ENCODE measurements around the gene FAM229B. TPM values are rescaled to one million over a fixed set of nuclear protein-coding genes. Genes with fewer than 3 reads are reported as not detected.
"Not testable (repeated sequence)": the region's sequence is repeated elsewhere in the genome, so short reads cannot be mapped to it uniquely, and the experiment has no call there.

Gene FAM229B
- polyA plus RNA-seq, 5 donors, result 31.8 to 38.9 (median 38.0) TPM

GRCh38 chr6:112058243-112059032 lies 29.0 kb upstream of the FAM229B start:
- DNase-seq, result no peak

GRCh38 chr6:112061605-112062004 lies 25.8 kb upstream of the FAM229B start:
- no peak for DNase-seq

GRCh38 chr6:112062966-112063365 lies 24.4 kb upstream of the FAM229B start:
- DNase-seq, result no peak

GRCh38 chr6:112065426-112065986 lies 21.9 kb upstream of the FAM229B start:
- no peak for DNase-seq

DNA sequence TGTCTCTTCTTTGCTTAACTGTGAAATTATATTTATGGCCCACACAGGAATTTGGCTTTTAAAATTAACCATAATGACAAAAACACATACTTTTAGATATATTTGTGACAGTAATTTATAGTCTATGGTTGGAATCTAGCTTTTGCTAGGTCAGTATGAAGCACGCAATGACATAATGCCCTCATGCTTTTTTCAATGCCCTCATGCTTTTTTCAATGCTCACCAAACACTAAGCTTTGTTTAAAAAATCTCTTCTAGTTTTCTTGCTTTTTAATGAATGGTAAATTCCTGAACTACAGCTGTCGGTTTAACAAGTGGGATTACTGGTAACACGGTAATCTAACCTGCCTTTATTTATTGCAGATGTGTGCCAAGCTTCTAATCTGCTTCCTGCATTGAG lies 20.8 kb upstream of the FAM229B start:
- no peak for DNase-seq

GRCh38 chr6:112081569-112081968 lies 5.8 kb upstream of the FAM229B start:
- DNase-seq, result no peak

GRCh38 chr6:112085286-112086065 lies 1.9 kb upstream of the FAM229B start:
- no peak for DNase-seq

GRCh38 chr6:112086744-112087135 lies 651 bp upstream of the FAM229B start:
- peak in 1 of 2 donors; percentile 25 for DNase-seq

GRCh38 chr6:112087916-112088315 lies 525 bp downstream of the FAM229B start:
- no peak for DNase-seq

GRCh38 chr6:112096901-112097300 lies 9.5 kb downstream of the FAM229B start:
- DNase-seq, result no peak

DNA sequence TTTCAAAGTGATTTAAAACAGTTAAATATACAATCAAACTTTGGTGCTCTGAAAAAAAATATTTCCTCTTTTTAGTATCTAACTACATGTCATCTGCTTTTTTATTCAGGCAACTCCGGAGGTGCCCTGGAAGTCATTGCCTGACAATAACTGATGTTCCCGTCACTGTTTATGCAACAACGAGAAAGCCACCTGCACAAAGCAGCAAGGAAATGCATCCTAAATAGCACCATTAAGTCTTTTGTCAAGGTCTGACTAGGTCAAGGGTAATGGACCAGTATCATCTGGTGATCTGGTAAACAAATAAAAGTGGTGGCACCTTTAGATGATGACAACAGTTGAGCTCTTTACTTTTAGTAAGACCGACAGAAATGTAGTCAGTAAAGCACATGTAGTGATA lies 13.2 kb downstream of the FAM229B start:
- DNase-seq, result no peak

- not testable (repeated sequence) for DNase-seq
These were observed 18.6 kb downstream of the FAM229B start for GRCh38 chr6:112106026-112106425.

DNA sequence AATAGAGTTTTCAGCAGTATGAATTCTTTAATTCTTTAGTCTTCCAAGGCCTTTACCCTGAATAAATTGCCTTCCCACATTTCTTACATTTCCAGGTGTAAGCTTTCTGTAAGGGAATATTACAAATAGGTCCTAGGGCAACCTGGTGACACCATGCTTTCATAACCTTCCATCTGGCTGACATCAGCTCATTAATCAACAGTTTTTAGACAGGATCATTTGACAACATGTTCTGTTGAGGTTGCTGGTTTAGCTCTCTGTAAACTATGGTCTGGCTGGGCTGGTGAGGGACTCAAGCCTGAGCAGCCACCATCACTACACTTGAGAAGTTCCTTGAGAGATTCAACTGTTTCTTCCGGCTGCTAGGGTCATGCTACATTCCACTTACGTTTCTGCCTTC lies 19.2 kb downstream of the FAM229B start:
- DNase-seq, result no peak

DNA sequence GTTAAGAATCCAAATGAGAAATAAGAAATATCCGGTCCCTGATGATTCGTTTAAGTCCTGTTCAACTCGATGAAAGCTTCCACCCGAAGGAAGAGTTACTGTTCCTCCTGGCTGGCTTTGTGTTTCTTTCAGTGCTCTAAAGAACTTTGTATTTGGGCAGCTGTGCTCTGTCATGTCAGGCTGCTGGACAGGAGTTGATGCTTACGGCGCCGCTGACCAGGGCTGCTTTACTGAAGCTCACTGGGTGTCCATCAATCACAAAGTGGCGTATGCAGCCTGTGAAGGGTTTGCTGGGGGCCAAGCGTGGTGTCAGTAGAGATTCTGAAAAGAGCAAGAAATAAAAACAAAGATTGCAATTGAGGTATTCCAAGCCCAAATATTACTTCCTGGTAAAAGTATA lies 21.9 kb downstream of the FAM229B start:
- DNase-seq, result no peak

GRCh38 chr6:112113431-112113830 lies 26.0 kb downstream of the FAM229B start:
- peak; percentile 47 to 50 for DNase-seq

GRCh38 chr6:112113918-112114317 lies 26.5 kb downstream of the FAM229B start:
- DNase-seq, result no peak

GRCh38 chr6:112114577-112115223 lies 27.3 kb downstream of the FAM229B start:
- DNase-seq, result no peak

DNA sequence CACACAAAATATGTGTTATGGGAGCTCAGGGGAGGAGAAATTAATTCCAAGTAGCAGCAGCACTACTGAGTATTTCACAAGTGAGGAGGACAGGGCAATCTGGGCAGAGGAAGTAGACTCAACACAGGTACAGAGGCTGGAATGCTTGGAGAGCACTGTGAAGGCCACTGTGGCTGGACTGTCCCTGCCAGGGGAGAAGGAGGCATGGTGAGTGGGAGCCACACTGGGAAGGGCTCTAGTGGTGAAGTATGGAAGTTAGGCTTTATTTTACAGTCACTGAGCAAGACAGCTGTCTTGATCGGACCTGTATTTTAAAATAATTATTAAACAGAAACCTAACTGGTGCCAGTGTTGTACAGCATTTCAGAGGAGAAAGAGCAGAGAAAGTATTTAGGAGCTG lies 28.8 kb downstream of the FAM229B start:
- DNase-seq, result no peak

GRCh38 chr6:112117554-112117953 lies 30.2 kb downstream of the FAM229B start:
- DNase-seq, result no peak

DNA sequence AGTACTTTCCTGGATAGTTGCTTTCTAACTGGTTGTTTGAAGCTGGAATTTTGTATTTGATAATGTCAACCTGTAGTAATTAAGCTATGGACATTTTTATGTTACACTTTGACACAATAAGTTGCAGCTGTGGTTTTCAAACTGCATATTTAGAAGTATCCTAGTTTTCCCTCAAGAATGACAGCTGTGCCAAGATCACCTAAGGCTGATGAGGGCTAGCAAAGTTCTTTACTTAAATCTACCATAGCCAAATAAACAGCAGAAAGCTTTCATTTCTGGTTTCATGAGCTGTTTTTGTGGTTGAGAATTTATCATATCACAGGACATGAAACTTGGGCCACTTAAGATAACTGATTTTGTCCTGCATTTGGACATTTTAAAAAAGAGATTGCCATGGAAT lies 30.6 kb downstream of the FAM229B start:
- no peak for DNase-seq

- no peak for DNase-seq
These were observed 35.4 kb downstream of the FAM229B start for GRCh38 chr6:112122756-112123155.

- no peak for DNase-seq
These were observed 36.6 kb downstream of the FAM229B start for GRCh38 chr6:112123982-112124381.

Data from right lung (tissue), 5 donors.